GM23338 (cell line): ENCODE measurements around the gene ITPR2. TPM values are rescaled to one million over a fixed set of nuclear protein-coding genes. Genes with fewer than 3 reads are reported as not detected.

Experiments
- ATAC-seq: fragments of 200-7000 bp; cut with Tn5 transposase; 3 replicates; pipeline ENCODE4 v1.9.1; 2020
- DNase-seq: peaks from one replicate; pipeline ENCODE4 v3.0.0-alpha.2; 2015; ENCODE audit warnings: low spot score
- H2AFZ ChIP-seq: fragments of 200-600 bp; sonication (generic); 2 replicates; pipeline ENCODE4 v1.8.0; 2016; ENCODE audit warnings: antibody characterized with exemption, mild to moderate bottlenecking, moderate library complexity
- H3F3A ChIP-seq: fragments of 200-600 bp; sonication (generic); replicated peaks from 2 replicates; pipeline ENCODE4 v1.8.0; 2017; ENCODE audit warnings: antibody characterized with exemption, mixed run types, low read depth
- H3K27ac ChIP-seq: fragments of 200-600 bp; sonication (generic); 2 replicates; pipeline ENCODE4 v1.6.1; 2016; ENCODE audit warnings: low read depth
- H3K27me3 ChIP-seq: fragments of 200-600 bp; sonication (generic); 2 replicates; pipeline ENCODE4 v1.8.0; 2016; ENCODE audit warnings: mild to moderate bottlenecking, mixed run types, moderate library complexity; ENCODE audit not compliant: insufficient read depth
- H3K36me3 ChIP-seq: fragments of 200-600 bp; sonication (generic); 2 replicates; pipeline ENCODE4 v1.8.0; 2016; ENCODE audit warnings: mild to moderate bottlenecking; ENCODE audit not compliant: insufficient read depth
- H3K4me1 ChIP-seq: fragments of 200-600 bp; sonication (generic); 2 replicates; pipeline ENCODE4 v1.8.0; 2016; ENCODE audit warnings: mild to moderate bottlenecking, moderate library complexity; ENCODE audit not compliant: insufficient read depth
- H3K4me2 ChIP-seq: fragments of 200-600 bp; sonication (generic); 2 replicates; pipeline ENCODE4 v1.7.1; 2017; ENCODE audit warnings: mixed run types
- H3K4me3 ChIP-seq: fragments of 200-600 bp; sonication (generic); 2 replicates; pipeline ENCODE4 v1.6.1; 2016; ENCODE audit warnings: mixed run types
- H3K79me2 ChIP-seq: fragments of 200-600 bp; sonication (generic); replicated peaks from 2 replicates; pipeline ENCODE4 v1.8.0; 2017; ENCODE audit warnings: mild to moderate bottlenecking; ENCODE audit not compliant: insufficient read depth
- H3K9me2 ChIP-seq: fragments of 200-600 bp; sonication (generic); 2 replicates; pipeline ENCODE4 v1.8.0; 2017; ENCODE audit not compliant: insufficient read depth
- H4K20me1 ChIP-seq: fragments of 200-600 bp; sonication (generic); replicated peaks from 2 replicates; pipeline ENCODE4 v1.8.0; 2017; ENCODE audit warnings: mild to moderate bottlenecking; ENCODE audit not compliant: insufficient read depth
- H3K27ac Mint-ChIP-seq: 2 replicates; pipeline ENCODE4 v1.8.0; 2020; ENCODE audit warnings: inconsistent platforms, mild to moderate bottlenecking, moderate library complexity, mixed read lengths
- H3K27me3 Mint-ChIP-seq: 3 replicates; pipeline ENCODE4 v1.8.0; 2022; ENCODE audit warnings: low read depth, mild to moderate bottlenecking, moderate library complexity, mixed read lengths, inconsistent platforms; ENCODE audit not compliant: insufficient read depth, poor library complexity
- H3K36me3 Mint-ChIP-seq: 3 replicates; pipeline ENCODE4 v1.8.0; 2021; ENCODE audit warnings: low read depth, mild to moderate bottlenecking, inconsistent platforms, moderate library complexity, mixed read lengths
- H3K4me1 Mint-ChIP-seq: 3 replicates; pipeline ENCODE4 v1.8.0; 2020; ENCODE audit warnings: mild to moderate bottlenecking, inconsistent platforms, mixed read lengths
- H3K4me3 Mint-ChIP-seq: 3 replicates; pipeline ENCODE4 v1.8.0; 2021; ENCODE audit warnings: moderate library complexity, mild to moderate bottlenecking, inconsistent platforms, mixed read lengths
- H3K9me3 Mint-ChIP-seq: 3 replicates; pipeline ENCODE4 v1.8.0; 2020; ENCODE audit warnings: moderate library complexity, mild to moderate bottlenecking, inconsistent platforms, mixed read lengths
- CREB1 ChIP-seq: fragments of 250-450 bp; sonication (Bioruptor Pico); IDR thresholded peaks from 2 replicates; pipeline ENCODE4 v1.5.0; 2020; ENCODE audit warnings: low read depth, mild to moderate bottlenecking, moderate library complexity
- CTCF ChIP-seq, 2 experiments: fragments of 200-600 bp in 1 of 2; sonication (generic) in 1 of 2; conservative IDR thresholded peaks; 2 replicates each; pipeline versions ENCODE4 v1.5.1 to v1.6.1; 2016 to 2017; ENCODE audit warnings: antibody characterized with exemption in 2 of 2, low read depth in 2 of 2, mild to moderate bottlenecking in 2 of 2, moderate library complexity in 1 of 2
- ETS1 ChIP-seq: IDR thresholded peaks from 2 replicates; pipeline ENCODE4 v1.6.1; 2016; ENCODE audit warnings: antibody characterized with exemption
- EZH2 ChIP-seq: fragments of 200-600 bp; sonication (generic); IDR thresholded peaks from one replicate; pipeline ENCODE4 v1.8.0; 2017; ENCODE audit warnings: antibody characterized with exemption, mild to moderate bottlenecking, low read depth; ENCODE audit not compliant: unreplicated experiment
- EZH2phosphoT487 ChIP-seq: fragments of 200-600 bp; sonication (generic); IDR thresholded peaks from one replicate; pipeline ENCODE4 v1.8.1; 2018; ENCODE audit warnings: antibody characterized with exemption; ENCODE audit not compliant: unreplicated experiment
- JUNB ChIP-seq: IDR thresholded peaks from one replicate; pipeline ENCODE4 v1.6.1; 2016; ENCODE audit warnings: antibody characterized with exemption; ENCODE audit not compliant: unreplicated experiment
- NANOG ChIP-seq: IDR thresholded peaks from 2 replicates; pipeline ENCODE4 v1.6.1; 2016; ENCODE audit warnings: antibody characterized with exemption, borderline replicate concordance
- POLR2AphosphoS5 ChIP-seq: IDR thresholded peaks from 2 replicates; pipeline ENCODE4 v1.6.1; 2016; ENCODE audit warnings: antibody characterized with exemption, low read depth
- REST ChIP-seq: IDR thresholded peaks from one replicate; pipeline ENCODE4 v1.6.1; 2018; ENCODE audit warnings: antibody characterized with exemption; ENCODE audit not compliant: unreplicated experiment
- STAT1 ChIP-seq: IDR thresholded peaks from one replicate; pipeline ENCODE4 v1.6.1; 2016; ENCODE audit warnings: antibody characterized with exemption; ENCODE audit not compliant: unreplicated experiment
- ZNF114 ChIP-seq: fragments of 250-450 bp; sonication (Bioruptor Pico); IDR thresholded peaks from 2 replicates; pipeline ENCODE4 v1.5.0; 2020; ENCODE audit warnings: mild to moderate bottlenecking, moderate library complexity
- ZNF331 ChIP-seq: fragments of 250-450 bp; sonication (Bioruptor Pico); IDR thresholded peaks from 2 replicates; pipeline ENCODE4 v1.5.0; 2020; ENCODE audit warnings: low read depth, mild to moderate bottlenecking, moderate library complexity
- ZNF462 ChIP-seq: fragments of 250-450 bp; sonication (Bioruptor Pico); IDR thresholded peaks from 2 replicates; pipeline ENCODE4 v1.5.0; 2020; ENCODE audit warnings: mild to moderate bottlenecking, moderate library complexity
- polyA plus RNA-seq: library from polyadenylated mRNA; unstranded; fragments of >200 nt; fragmentation: Nextera tagmentation; extraction: Ambion mirVana; gene quantifications from 2 replicates; pipeline ENCODE4 v1.2.1, GENCODE V29; 2016
- total RNA-seq: library from RNA; depleted of rRNA; stranded (reverse); fragments of >200 nt; shearing (Covaris generic); gene quantifications from 2 replicates; pipeline ENCODE4 v1.2.3, GENCODE V29; 2014

ITPR2 gene
- total and polyA plus RNA-seq, 2 experiments from 2014 or later: 44.5 to 65.2 TPM

GRCh38 chr12:26612203-26612602 lies 220.8 kb downstream of the ITPR2 start:
- Histone ChIP-seq H3K79me2 (no peaks in the 10 kb centered on the region), H3K4me3 (no peak overlapping the region), H2AFZ (no peak overlapping the region), H3F3A (no peaks in the 10 kb centered on the region), H3K36me3 (no peaks in the 10 kb centered on the region), H4K20me1 (0 out of 2 replicates have a peak, but pooled peaks cover 5% of the 10 kb centered on the region), H3K27me3 (no peaks in the 10 kb centered on the region), H3K4me2 (no peak overlapping the region), H3K4me1 (no peaks in the 10 kb centered on the region), H3K27ac (no peak overlapping the region), H3K9me2 (no peaks in the 10 kb centered on the region)
- TF ChIP-seq EZH2phosphoT487 (no peak), NANOG (no peak), REST (no peak), EZH2 (no peak), POLR2AphosphoS5 (no peak), ETS1 (no peak), ZNF331 (CRISPR knock-in tag) (no peak), ZNF462 (no peak), ZNF114 (CRISPR knock-in tag) (no peak), STAT1 (no peak), CTCF (conservative IDR thresholded peaks at IDR 0.05; ENCODE audit: low read depth in 2 of 2) (no peak), CREB1 (no peak), JUNB (no peak)
- H3K27ac Mint-ChIP-seq: no peak overlapping the region
- H3K36me3 Mint-ChIP-seq: peaks cover 15% of the 10 kb centered on the region; the same call in 2 of the 3 replicates
- DNase-seq (no peak), ATAC-seq (no peak)
- H3K4me3 Mint-ChIP-seq: no peak overlapping the region
- no peaks in the 10 kb centered on the region; the same call in 2 of the 3 replicates for H3K4me1 Mint-ChIP-seq
- no peaks in the 10 kb centered on the region for H3K27me3 Mint-ChIP-seq
- no peaks in the 10 kb centered on the region for H3K9me3 Mint-ChIP-seq
